Suprapubic skin (tissue), 4 donors: ENCODE data around the gene CFAP74. TPM values are rescaled to one million over a fixed set of nuclear protein-coding genes. Genes with fewer than 3 reads are reported as not detected.

Experiments used
- DNase-seq, 2 donors: peaks; one replicate each; pipeline ENCODE4 v3.0.0-alpha.2; 2019; ENCODE audit warnings: low spot score in 2 of 2
- H3K27ac ChIP-seq: fragments of 200-600 bp; sonication (generic); one replicate; pipeline ENCODE4 v1.5.1; 2019
- H3K27me3 ChIP-seq: fragments of 200-600 bp; sonication (generic); one replicate; pipeline ENCODE4 v1.5.1; 2019
- H3K36me3 ChIP-seq: fragments of 200-600 bp; sonication (generic); one replicate; pipeline ENCODE4 v1.5.1; 2019
- H3K4me1 ChIP-seq: fragments of 200-600 bp; sonication (generic); one replicate; pipeline ENCODE4 v1.5.1; 2019
- H3K4me3 ChIP-seq: fragments of 200-600 bp; sonication (generic); one replicate; pipeline ENCODE4 v1.5.1; 2019; ENCODE audit warnings: mild to moderate bottlenecking
- H3K9me3 ChIP-seq: fragments of 200-600 bp; sonication (generic); one replicate; pipeline ENCODE4 v1.5.1; 2019
- CTCF ChIP-seq, 2 donors: fragments of 200-600 bp in 1 of 2; fragments of 450-650 bp in 1 of 2; sonication (generic) in 1 of 2; IDR thresholded peaks; one replicate each; pipeline ENCODE4 v1.5.1; 2016 to 2019; ENCODE audit warnings: antibody characterized with exemption in 2 of 2, mild to moderate bottlenecking in 1 of 2, moderate library complexity in 1 of 2
- EP300 ChIP-seq: sonication (generic); formaldehyde crosslinking; IDR thresholded peaks from one replicate; pipeline ENCODE4 v1.6.1; 2017; ENCODE audit warnings: antibody characterized with exemption
- POLR2A ChIP-seq, 2 donors: fragments of 450-650 bp; IDR thresholded peaks; one replicate each; pipeline ENCODE4 v1.6.1; 2017; ENCODE audit warnings: antibody characterized with exemption in 2 of 2, mild to moderate bottlenecking in 2 of 2, moderate library complexity in 2 of 2
- POLR2AphosphoS5 ChIP-seq, 3 donors: sonication (generic); formaldehyde crosslinking; IDR thresholded peaks; one replicate each; pipeline ENCODE4 v1.6.1; 2017; ENCODE audit warnings: antibody characterized with exemption in 3 of 3
- WGBS: methylation state at CpG from one replicate; pipeline ENCODE4 v1.1.5; 2018; 5-methylcytosine and 5-hydroxymethylcytosine counted together
- total RNA-seq, 4 donors: library from RNA; depleted of rRNA; stranded (reverse); fragments of >200 nt; gene quantifications; one replicate each; pipeline ENCODE4 v1.1.0, GENCODE V29; 2016

CFAP74 gene
- total RNA-seq, 4 donors from 2014 or later, result not detected

- DNase-seq, result no peak
- H3K27ac ChIP-seq, result no peak overlapping the region
- H3K36me3 ChIP-seq, result no peaks in the 10 kb centered on the region
- WGBS, result 62% methylated on average over 12 of the region's 12 CpGs
- no peak for TF ChIP-seq CTCF (IDR thresholded peaks at IDR 0.05)
- no peak for TF ChIP-seq POLR2A (IDR thresholded peaks at IDR 0.05)
- no peak for TF ChIP-seq EP300
- no peak for TF ChIP-seq POLR2AphosphoS5 (IDR thresholded peaks at IDR 0.05)
- no peaks in the 10 kb centered on the region for H3K9me3 ChIP-seq
- H3K4me1 ChIP-seq, result peaks cover 14% of the 10 kb centered on the region
- H3K27me3 ChIP-seq, result peaks cover 47% of the 10 kb centered on the region
- H3K4me3 ChIP-seq, result no peak overlapping the region
These were observed 44.1 kb downstream of the CFAP74 start for GRCh38 chr1:1959459-1959839.

- TF ChIP-seq CTCF (IDR thresholded peaks at IDR 0.05) (no peak), POLR2AphosphoS5 (IDR thresholded peaks at IDR 0.05) (no peak), EP300 (no peak), POLR2A (IDR thresholded peaks at IDR 0.05) (no peak)
- Histone ChIP-seq H3K27me3 (peaks cover 37% of the 10 kb centered on the region), H3K4me1 (peaks cover 14% of the 10 kb centered on the region), H3K4me3 (no peak overlapping the region), H3K36me3 (no peaks in the 10 kb centered on the region), H3K9me3 (no peaks in the 10 kb centered on the region), H3K27ac (no peak overlapping the region)
- no peak for DNase-seq
- 87% methylated on average over 21 of the region's 29 CpGs for WGBS
These were observed 45.5 kb downstream of the CFAP74 start for GRCh38 chr1:1958071-1958541.

- no peak overlapping the region for H3K27ac ChIP-seq
- no peaks in the 10 kb centered on the region for H3K36me3 ChIP-seq
- H3K4me1 ChIP-seq, result peaks cover 14% of the 10 kb centered on the region
- TF ChIP-seq EP300, result no peak
- no peak for TF ChIP-seq POLR2A (IDR thresholded peaks at IDR 0.05)
- no peak for TF ChIP-seq CTCF (IDR thresholded peaks at IDR 0.05)
- no peak for TF ChIP-seq POLR2AphosphoS5 (IDR thresholded peaks at IDR 0.05)
- H3K4me3 ChIP-seq, result no peak overlapping the region
- H3K9me3 ChIP-seq, result no peaks in the 10 kb centered on the region
- WGBS, result 90% methylated on average over 12 of the region's 22 CpGs
- DNase-seq, result peak in 1 of 2 donors; percentile 67
- peaks cover 34% of the 10 kb centered on the region for H3K27me3 ChIP-seq
These were observed 46.0 kb downstream of the CFAP74 start for GRCh38 chr1:1957533-1957961.

GRCh38 chr1:1956586-1957532 lies 46.7 kb downstream of the CFAP74 start:
- no peaks in the 10 kb centered on the region for H3K9me3 ChIP-seq
- 100% methylated on average over 14 of the region's 38 CpGs for WGBS
- H3K4me3 ChIP-seq, result no peak overlapping the region
- peak in 1 of 2 donors; percentile 77 for DNase-seq
- H3K27me3 ChIP-seq, result peaks cover 34% of the 10 kb centered on the region
- no peak overlapping the region for H3K27ac ChIP-seq
- H3K36me3 ChIP-seq, result no peaks in the 10 kb centered on the region
- no peak for TF ChIP-seq POLR2AphosphoS5 (IDR thresholded peaks at IDR 0.05)
- TF ChIP-seq EP300, result no peak
- no peak for TF ChIP-seq CTCF (IDR thresholded peaks at IDR 0.05)
- TF ChIP-seq POLR2A (IDR thresholded peaks at IDR 0.05), result no peak
- H3K4me1 ChIP-seq, result peaks cover 14% of the 10 kb centered on the region

- H3K27me3 ChIP-seq, result peaks cover 29% of the 10 kb centered on the region
- H3K9me3 ChIP-seq, result no peaks in the 10 kb centered on the region
- no peak for DNase-seq
- no peak overlapping the region for H3K27ac ChIP-seq
- TF ChIP-seq POLR2A (IDR thresholded peaks at IDR 0.05) (no peak), POLR2AphosphoS5 (IDR thresholded peaks at IDR 0.05) (no peak)
- no peaks in the 10 kb centered on the region for H3K36me3 ChIP-seq
- no peak overlapping the region for H3K4me3 ChIP-seq
- WGBS, result 100% methylated on average over 2 of the region's 7 CpGs
- peaks cover 14% of the 10 kb centered on the region for H3K4me1 ChIP-seq
These were observed 47.5 kb downstream of the CFAP74 start for GRCh38 chr1:1956101-1956500.
